ENCODE results near the gene TMEM132C.

DNA sequence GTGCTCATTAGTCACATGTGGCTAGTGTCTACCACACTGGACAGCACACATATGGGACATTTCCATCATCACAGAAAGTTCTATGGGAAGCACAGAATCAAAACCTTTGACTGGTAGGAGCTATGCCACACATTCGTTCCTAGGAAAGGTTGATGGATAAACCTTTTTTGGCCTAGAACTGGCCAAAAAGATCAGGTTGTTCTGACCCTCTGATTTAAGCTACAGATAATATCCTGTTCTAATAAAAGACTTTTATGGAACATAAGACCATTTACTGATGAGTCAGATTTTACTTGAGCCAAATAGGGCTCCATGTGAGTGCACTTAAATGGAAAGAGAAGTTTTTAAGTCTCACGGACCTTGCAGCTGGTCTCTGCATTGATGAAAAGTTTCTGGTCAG, 413.6 kb downstream of the TMEM132C start:
- TF ChIP-seq, protein P1, sequence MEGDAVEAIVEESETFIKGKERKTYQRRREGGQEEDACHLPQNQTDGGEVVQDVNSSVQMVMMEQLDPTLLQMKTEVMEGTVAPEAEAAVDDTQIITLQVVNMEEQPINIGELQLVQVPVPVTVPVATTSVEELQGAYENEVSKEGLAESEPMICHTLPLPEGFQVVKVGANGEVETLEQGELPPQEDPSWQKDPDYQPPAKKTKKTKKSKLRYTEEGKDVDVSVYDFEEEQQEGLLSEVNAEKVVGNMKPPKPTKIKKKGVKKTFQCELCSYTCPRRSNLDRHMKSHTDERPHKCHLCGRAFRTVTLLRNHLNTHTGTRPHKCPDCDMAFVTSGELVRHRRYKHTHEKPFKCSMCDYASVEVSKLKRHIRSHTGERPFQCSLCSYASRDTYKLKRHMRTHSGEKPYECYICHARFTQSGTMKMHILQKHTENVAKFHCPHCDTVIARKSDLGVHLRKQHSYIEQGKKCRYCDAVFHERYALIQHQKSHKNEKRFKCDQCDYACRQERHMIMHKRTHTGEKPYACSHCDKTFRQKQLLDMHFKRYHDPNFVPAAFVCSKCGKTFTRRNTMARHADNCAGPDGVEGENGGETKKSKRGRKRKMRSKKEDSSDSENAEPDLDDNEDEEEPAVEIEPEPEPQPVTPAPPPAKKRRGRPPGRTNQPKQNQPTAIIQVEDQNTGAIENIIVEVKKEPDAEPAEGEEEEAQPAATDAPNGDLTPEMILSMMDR (IDR thresholded peaks at IDR 0.05; ENCODE audit: low read length), result no peak
- TF ChIP-seq EZH2phosphoT487 (IDR thresholded peaks at IDR 0.05; ENCODE audit: low read length), result no peak

All from MM.1S (cell line).